HUES64 (cell line): ENCODE results near the gene MBP.

Experiments used
- H3K27ac ChIP-seq: 2 replicates; pipeline ENCODE4 v1.7.0; 2013; ENCODE audit warnings: low read depth, low read length, inconsistent platforms
- H3K27me3 ChIP-seq: 2 replicates; pipeline ENCODE4 v1.6.1; 2013; ENCODE audit warnings: mild to moderate bottlenecking, low read length; ENCODE audit not compliant: insufficient read depth
- H3K36me3 ChIP-seq: 2 replicates; pipeline ENCODE4 v1.6.1; 2013; ENCODE audit warnings: mild to moderate bottlenecking, low read length; ENCODE audit not compliant: insufficient read depth
- H3K4me1 ChIP-seq: 2 replicates; pipeline ENCODE4 v1.6.1; 2013; ENCODE audit warnings: mild to moderate bottlenecking, low read length, moderate library complexity; ENCODE audit not compliant: insufficient read depth
- H3K4me3 ChIP-seq: 2 replicates; pipeline ENCODE4 v1.5.1; 2013; ENCODE audit warnings: mild to moderate bottlenecking, low read length, moderate library complexity
- H3K9ac ChIP-seq: 2 replicates; pipeline ENCODE4 v1.6.1; 2013; ENCODE audit warnings: mild to moderate bottlenecking, low read depth, low read length
- H3K9me3 ChIP-seq: 2 replicates; pipeline ENCODE4 v1.6.1; 2013; ENCODE audit warnings: low read depth, low read length; ENCODE audit not compliant: insufficient read depth
- WGBS: fragments of 150-250, 120-280 bp; methylation state at CpG from one replicate; pipeline ENCODE4 v1.1.7; 2013; ENCODE audit warnings: missing lambda C conversion rate; 5-methylcytosine and 5-hydroxymethylcytosine counted together

MBP gene

DNA sequence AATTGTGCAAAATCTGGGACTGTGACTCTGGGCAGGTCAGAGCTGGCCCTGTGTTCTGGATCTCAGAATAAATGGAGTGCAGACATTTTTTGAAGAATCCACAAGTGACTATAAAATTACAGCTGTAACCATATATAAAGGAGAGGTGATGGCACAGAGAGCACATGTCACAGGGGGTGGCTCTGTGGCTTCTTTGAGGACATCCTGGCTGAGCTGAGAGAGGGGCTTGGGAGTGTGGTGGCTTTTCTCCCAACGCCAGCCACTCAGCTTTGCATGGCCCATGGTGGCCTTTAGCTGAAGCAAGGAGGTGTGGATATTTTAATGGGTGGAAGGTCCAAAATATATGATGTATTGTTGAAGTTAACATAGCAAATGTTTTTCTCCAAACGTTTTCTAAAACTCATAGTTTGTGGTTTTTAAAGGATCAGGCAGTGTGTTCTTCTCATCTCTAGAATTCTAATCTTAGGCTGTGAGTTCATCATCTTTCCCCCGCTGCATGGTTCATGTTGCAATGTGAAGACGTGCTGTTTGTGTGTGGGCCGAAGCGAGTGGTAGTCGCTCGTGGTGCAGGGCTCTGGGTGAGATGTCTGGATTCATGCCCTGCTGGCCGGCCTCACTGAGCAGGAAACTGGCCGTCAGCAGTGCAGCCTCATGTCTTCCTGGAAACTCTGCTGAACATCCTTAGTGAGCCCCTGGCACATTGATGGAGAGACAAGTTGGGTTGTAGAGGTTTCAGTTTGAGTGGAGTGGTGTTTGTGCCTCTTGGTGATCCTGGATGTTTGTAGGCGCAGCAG, 200.4 kb downstream of the MBP start:
- Histone ChIP-seq H3K27me3 (no peaks in the 10 kb centered on the region), H3K9ac (no peak overlapping the region), H3K27ac (no peak overlapping the region), H3K4me3 (no peak overlapping the region), H3K36me3 (peaks cover 64% of the 10 kb centered on the region), H3K4me1 (no peaks in the 10 kb centered on the region), H3K9me3 (no peaks in the 10 kb centered on the region)
- WGBS = 97% methylated on average over 11 of the region's 11 CpGs

DNA sequence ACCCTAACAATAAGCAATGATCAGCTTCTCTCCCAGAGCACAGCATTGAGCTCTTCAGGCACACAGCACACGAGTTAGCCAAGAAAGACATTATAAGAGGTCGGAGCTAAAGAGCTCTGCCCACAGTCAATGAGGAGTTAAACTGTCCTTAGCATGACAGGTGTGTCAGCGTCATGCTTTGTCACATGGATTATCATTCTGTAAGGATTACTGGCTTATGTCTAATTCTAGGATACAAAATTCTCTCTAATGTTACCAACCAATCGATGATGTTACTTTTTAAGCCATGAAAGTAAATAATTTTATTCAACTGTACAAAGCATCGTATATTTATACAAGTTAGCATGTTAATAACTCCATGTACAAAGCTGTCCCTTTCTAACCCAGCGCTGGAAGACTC, 201.4 kb downstream of the MBP start:
- Histone ChIP-seq H3K4me3 (no peak overlapping the region), H3K27me3 (no peaks in the 10 kb centered on the region), H3K9me3 (no peaks in the 10 kb centered on the region), H3K9ac (no peak overlapping the region), H3K36me3 (peaks cover 70% of the 10 kb centered on the region), H3K4me1 (no peaks in the 10 kb centered on the region), H3K27ac (no peak overlapping the region)
- 94% methylated on average over 6 of the region's 6 CpGs for WGBS
